ENCODE measurements around the gene TAF7L.
"Not testable (repeated sequence)": the region's sequence is repeated elsewhere in the genome, so short reads cannot be mapped to it uniquely, and the experiment has no call there.

TAF7L gene

GRCh38 chrX:101290957-101291603, at the start of gene TAF7L:
TSS of gene TAF7L (minus strand) at chrX:101291334. CDS start at chrX:101287543, 3,791 bp downstream.
- no peak for DNase-seq

GRCh38 chrX:101337776-101338271, 46.7 kb upstream of the TAF7L start:
- DNase-seq = no peak

- not testable (repeated sequence) for DNase-seq
These were observed 43.2 kb upstream of the TAF7L start for GRCh38 chrX:101334310-101334709.

- DNase-seq = not testable (repeated sequence)
These were observed 35.5 kb upstream of the TAF7L start for GRCh38 chrX:101326600-101326999.

- no peak for DNase-seq
These were observed 12.7 kb upstream of the TAF7L start for GRCh38 chrX:101303790-101304189.

- DNase-seq = not testable (repeated sequence)
These were observed 4.5 kb upstream of the TAF7L start for GRCh38 chrX:101295603-101296002.

- DNase-seq = no peak
These were observed 3.7 kb downstream of the TAF7L start for GRCh38 chrX:101287402-101287801.

- DNase-seq = no peak
These were observed 14.9 kb downstream of the TAF7L start for GRCh38 chrX:101276238-101276637.

GRCh38 chrX:101274198-101274597, 16.9 kb downstream of the TAF7L start:
- DNase-seq = no peak

GRCh38 chrX:101265869-101266428, 25.2 kb downstream of the TAF7L start:
- DNase-seq = no peak

GRCh38 chrX:101263766-101264165, 27.4 kb downstream of the TAF7L start:
- DNase-seq = no peak

GRCh38 chrX:101262590-101262989, 28.5 kb downstream of the TAF7L start:
- DNase-seq = no peak

- no peak for DNase-seq
These were observed 30.7 kb downstream of the TAF7L start for GRCh38 chrX:101260435-101260834.

- no peak for DNase-seq
These were observed 32.9 kb downstream of the TAF7L start for GRCh38 chrX:101258259-101258581.

GRCh38 chrX:101257448-101258258, 33.5 kb downstream of the TAF7L start:
- no peak for DNase-seq

- no peak for DNase-seq
These were observed 38.5 kb downstream of the TAF7L start for GRCh38 chrX:101252634-101253033.

GRCh38 chrX:101241531-101241930, 49.6 kb downstream of the TAF7L start:
- DNase-seq = no peak

GRCh38 chrX:101237041-101237440, 54.1 kb downstream of the TAF7L start:
- DNase-seq = no peak

- no peak for DNase-seq
These were observed 58.8 kb downstream of the TAF7L start for GRCh38 chrX:101232316-101232715.

- DNase-seq = no peak
These were observed 60.1 kb downstream of the TAF7L start for GRCh38 chrX:101231080-101231479.

GRCh38 chrX:101230636-101231035, 60.5 kb downstream of the TAF7L start:
- DNase-seq = no peak

GRCh38 chrX:101229170-101229569, 62.0 kb downstream of the TAF7L start:
- no peak for DNase-seq

GRCh38 chrX:101223226-101223625, 67.9 kb downstream of the TAF7L start:
- DNase-seq = no peak

GRCh38 chrX:101220662-101221260, 70.4 kb downstream of the TAF7L start:
- DNase-seq = no peak
